GM12878 (cell line): ENCODE results near the gene TRPV6. TPM values are rescaled to one million over a fixed set of nuclear protein-coding genes. Genes with fewer than 3 reads are reported as not detected.

Source experiments
- ATAC-seq: fragments of 200-7000 bp; cut with Tn5 transposase; 3 replicates; pipeline ENCODE4 v1.9.1; 2020; ENCODE audit warnings: mild to moderate bottlenecking, moderate library complexity
- BruUV-seq: library from RNA; stranded (reverse); fragments of 400-500 nt; replicated peaks from 2 replicates; lab custom pipeline; 2021; lab: Mats Ljungman, UMichigan
- CTCF ChIA-PET: fragments of 300-600 bp; sonication (Branson Sonifier 250); formaldehyde crosslinking; extraction: SDS; loops from one replicate; lab custom pipeline; 2021; ENCODE audit warnings: inconsistent platforms; lab: Yijun Ruan, JAX
- POLR2A ChIA-PET: fragments of 350-600 bp; formaldehyde crosslinking; extraction: SDS; loops from one replicate; lab custom pipeline; 2021; ENCODE audit warnings: inconsistent platforms; lab: Charles Lee
- RAD21 ChIA-PET: fragments of 300-600 bp; sonication (Branson Sonifier 250); formaldehyde crosslinking; loops from one replicate; lab custom pipeline; 2023; ENCODE audit warnings: antibody characterized with exemption; ENCODE audit not compliant: unreplicated experiment; lab: Charles Lee
- SMC1A ChIA-PET: fragments of 300-600 bp; sonication (Branson Sonifier 250); formaldehyde crosslinking; loops from one replicate; lab custom pipeline; 2023; ENCODE audit not compliant: unreplicated experiment, uncharacterized antibody; lab: Charles Lee
- DNase-seq: peaks from one replicate; pipeline ENCODE4 v3.0.0-alpha.2; 2011; ENCODE audit warnings: low read depth, low spot score
- FAIRE-seq: peaks from 3 replicates; lab custom pipeline; 2011; peaks lifted over from hg19 to GRCh38; lab: Jason Lieb, UNC
- H2AFZ ChIP-seq: 2 replicates; pipeline ENCODE4 v1.6.0; 2011; ENCODE audit warnings: low read depth, low read length, control low read depth; ENCODE audit not compliant: control insufficient read depth
- H3K27ac ChIP-seq: 2 replicates; pipeline ENCODE4 v1.5.1; 2011; ENCODE audit warnings: control low read depth; ENCODE audit not compliant: control insufficient read depth, insufficient read depth
- H3K27me3 ChIP-seq, 2 experiments: replicated peaks in 1 of 2; 2 replicates each; pipeline versions ENCODE4 v1.6.0 to v1.6.1; 2011; ENCODE audit warnings: low read length in 1 of 2; ENCODE audit not compliant: control insufficient read depth in 2 of 2, insufficient read depth in 2 of 2
- H3K36me3 ChIP-seq, 2 experiments: 2 replicates each; pipeline ENCODE4 v1.5.1; 2011; ENCODE audit warnings: low read length in 1 of 2; ENCODE audit not compliant: control insufficient read depth in 2 of 2, insufficient read depth in 2 of 2
- H3K4me1 ChIP-seq: 2 replicates; pipeline ENCODE4 v1.6.1; 2011; ENCODE audit warnings: mild to moderate bottlenecking, low read length, moderate library complexity, mixed read lengths; ENCODE audit not compliant: control insufficient read depth, insufficient read depth
- H3K4me2 ChIP-seq: 2 replicates; pipeline ENCODE4 v1.6.0; 2011; ENCODE audit warnings: control low read depth; ENCODE audit not compliant: control insufficient read depth, insufficient read depth
- H3K4me3 ChIP-seq: fragments of 200-600 bp; sonication (generic); 2 replicates; pipeline ENCODE4 v1.5.1; 2016
- H3K79me2 ChIP-seq: 2 replicates; pipeline ENCODE4 v1.6.0; 2011; ENCODE audit warnings: low read length; ENCODE audit not compliant: control insufficient read depth, insufficient read depth
- H3K9ac ChIP-seq: 2 replicates; pipeline ENCODE4 v1.8.0; 2011; ENCODE audit warnings: low read length, control low read depth, mixed read lengths; ENCODE audit not compliant: control insufficient read depth, insufficient read depth
- H3K9me3 ChIP-seq: replicated peaks from 3 replicates; pipeline ENCODE4 v1.5.1; 2011; ENCODE audit warnings: mild to moderate bottlenecking, low read length; ENCODE audit not compliant: control insufficient read depth, insufficient read depth
- H4K20me1 ChIP-seq: 2 replicates; pipeline ENCODE4 v1.6.0; 2011; ENCODE audit not compliant: control insufficient read depth, insufficient read depth
- CTCF ChIP-seq, 3 experiments: IDR thresholded peaks in 2 of 3; conservative IDR thresholded peaks in 1 of 3; 2 replicates each; pipeline ENCODE4 v1.5.1; 2011; ENCODE audit warnings: low read depth in 3 of 3, low read length in 3 of 3, mild to moderate bottlenecking in 3 of 3, control low read depth in 2 of 3, moderate library complexity in 2 of 3, inconsistent platforms in 1 of 3, mixed read lengths in 1 of 3; ENCODE audit not compliant: control insufficient read depth in 2 of 3, insufficient read depth in 1 of 3; ENCODE audit errors: extremely low read depth in 1 of 3
- HCFC1 ChIP-seq: fragments of 150-350 bp; IDR thresholded peaks from 2 replicates; pipeline ENCODE4 v1.6.1; 2014; ENCODE audit warnings: low read length
- SMC3 ChIP-seq: IDR thresholded peaks from 2 replicates; pipeline ENCODE4 v1.6.1; 2011; ENCODE audit warnings: low read length, improper control_type of control experiment, borderline replicate concordance
- TARDBP ChIP-seq: IDR thresholded peaks from 2 replicates; pipeline ENCODE4 v1.6.1; 2016; ENCODE audit warnings: borderline replicate concordance
- ZBTB33 ChIP-seq: fragments of 450-650 bp; IDR thresholded peaks from 2 replicates; pipeline ENCODE4 v1.6.1; 2017; ENCODE audit warnings: mild to moderate bottlenecking
- ZNF207 ChIP-seq: fragments of 450-650 bp; IDR thresholded peaks from 2 replicates; pipeline ENCODE4 v1.6.1; 2014; ENCODE audit warnings: antibody characterized with exemption, mild to moderate bottlenecking, borderline replicate concordance
- WGBS: methylation state at CpG from one replicate; pipeline ENCODE4 v1.1.6; 2016; ENCODE audit warnings: low lambda C conversion rate; ENCODE audit not compliant: insufficient replicate concordance, insufficient coverage; ENCODE audit errors: missing lambda C conversion rate; 5-methylcytosine and 5-hydroxymethylcytosine counted together
- in situ Hi-C: fragments of 300-500 bp; cut with MboI; formaldehyde crosslinking; loops from 9 replicates; pipeline ENCODE4 v1.14.3; 2018; ENCODE audit warnings: mixed read lengths
- intact Hi-C: fragments of 100-400 bp; cut with micrococcal nuclease; formaldehyde crosslinking; loops from one replicate; pipeline ENCODE4 v1.14.2; 2022; ENCODE audit not compliant: unreplicated experiment
- polyA plus RNA-seq, 11 experiments: library from polyadenylated mRNA; depleted of rRNA in 4 of 11; unstranded in 6 of 11; stranded (reverse) in 5 of 11; fragments of >200 nt; fragmentation: Nextera tagmentation in 4 of 11; fragmentation: Illumina TruSeq in 1 of 11; extraction: Ambion mirVana in 4 of 11; extraction: Trizol in 1 of 11; gene quantifications; 1 replicate in 1 of 11; 2 replicates in 10 of 11; pipeline versions ENCODE4 v1.2.1 to v1.2.3, GENCODE V29; 2011 to 2016; ENCODE audit warnings: inconsistent platforms in 2 of 11, missing spikeins in 2 of 11, low read depth in 1 of 11
- total RNA-seq, 4 experiments: library from RNA; depleted of rRNA in 3 of 4; stranded (reverse); fragments of >200 nt in 3 of 4; fragmentation: Illumina TruSeq in 1 of 4; extraction: Trizol in 1 of 4; gene quantifications; 2 replicates each; pipeline versions ENCODE4 v1.2.1 to v1.2.3, GENCODE V29; 2013 to 2021

The TRPV6 gene
- total and polyA plus RNA-seq, 10 of the 15 experiments (the other 5 are each of a cell fraction or from before 2014, with no cell fraction given), result not detected

GRCh38 chr7:142908921-142909890 is 23.7 kb upstream of the TRPV6 start:
- SMC1A ChIA-PET, result interaction anchor here (0.8 to 1.2 kb wide), 4 partner anchors 60 to 310 kb away, joined by 3 to 4 read pairs (median 3); no protein-coding TSS in a partner anchor

More at GRCh38 chr7:142908921-142909890, 23.7 kb upstream of the TRPV6 start:
- no peak overlapping the region for H3K4me3 ChIP-seq
- H3K36me3 ChIP-seq, result no peaks in the 10 kb centered on the region
- H3K27ac ChIP-seq, result no peak overlapping the region
- ChIA-PET RAD21 (no interaction called here), CTCF (interaction anchor here (0.8 to 1.7 kb wide), 7 partner anchors 9 to 305 kb away, joined by 3 to 6 read pairs (median 4); no protein-coding TSS in a partner anchor), POLR2A (no interaction called here)
- in situ Hi-C loops, result no loop called here
- H3K9me3 ChIP-seq, result no peaks in the 10 kb centered on the region
- TF ChIP-seq SMC3 (peak; percentile 16; the same call in 1 of the 2 replicates), ZBTB33 (no peak), HCFC1 (no peak), ZNF207 (no peak), CTCF (IDR thresholded peaks at IDR 0.05 in 2 of 3, conservative IDR thresholded peaks at IDR 0.05 in 1 of 3; ENCODE audit: control insufficient read depth in 2 of 3, extremely low read depth in 1 of 3, insufficient read depth in 1 of 3, low read depth in 3 of 3, low read length in 3 of 3) (peak; percentile 32 to 45 (median 41); a peak in 4 of 6 replicates), TARDBP (no peak)
- no peaks in the 10 kb centered on the region for H3K79me2 ChIP-seq
- DNase-seq (no peak), FAIRE-seq (no peak), ATAC-seq (peak; percentile 92)
- H2AFZ ChIP-seq, result no peak overlapping the region
- intact Hi-C loops, result no loop called here
- no peaks in the 10 kb centered on the region for H3K4me1 ChIP-seq
- H3K27me3 ChIP-seq, result peaks cover 0 to 2% of the 10 kb centered on the region in 2 experiments; a peak in 2 of 4 replicates
- BruUV-seq, result no TSS peak
- no peak overlapping the region for H3K4me2 ChIP-seq
- no peak overlapping the region for H3K9ac ChIP-seq
- no peaks in the 10 kb centered on the region for H4K20me1 ChIP-seq
- 26% methylated on average over 19 of the region's 21 CpGs for WGBS
